Neural cell (in vitro differentiated cells): ENCODE data around the gene EVC. TPM values are rescaled to one million over a fixed set of nuclear protein-coding genes. Genes with fewer than 3 reads are reported as not detected.

ENCODE experiments used
- H2AFZ ChIP-seq: fragments of 200-600, 300-800 bp; sonication (generic), shearing (Covaris generic); 2 replicates; pipeline ENCODE4 v1.6.0; 2014; ENCODE audit warnings: low read depth, mild to moderate bottlenecking, antibody characterized with exemption, low read length, moderate library complexity
- H3F3A ChIP-seq: fragments of 200-600 bp; shearing (Covaris generic); 2 replicates; pipeline ENCODE4 v1.6.1; 2016; ENCODE audit warnings: mild to moderate bottlenecking, moderate library complexity, mixed read lengths, antibody characterized with exemption, low read length; ENCODE audit not compliant: insufficient read depth, poor library complexity, severe bottlenecking
- H3K27ac ChIP-seq: fragments of 200-600, 300-800 bp; sonication (generic), shearing (Covaris generic); 2 replicates; pipeline ENCODE4 v1.5.1; 2014; ENCODE audit warnings: mild to moderate bottlenecking, low read length, moderate library complexity
- H3K27me3 ChIP-seq: fragments of 300-800, 200-600 bp; sonication (generic), shearing (Covaris generic); 2 replicates; pipeline ENCODE4 v1.6.0; 2014; ENCODE audit warnings: mild to moderate bottlenecking, low read depth, low read length, moderate library complexity; ENCODE audit not compliant: insufficient read depth
- H3K36me3 ChIP-seq: fragments of 300-800, 200-600 bp; sonication (generic), shearing (Covaris generic); 2 replicates; pipeline ENCODE4 v1.5.1; 2014; ENCODE audit warnings: mild to moderate bottlenecking, antibody characterized with exemption, low read length, moderate library complexity; ENCODE audit not compliant: insufficient read depth
- H3K4me2 ChIP-seq: fragments of 300-800, 200-600 bp; sonication (generic), shearing (Covaris generic); 2 replicates; pipeline ENCODE4 v1.6.0; 2014; ENCODE audit warnings: mild to moderate bottlenecking, low read length
- H3K4me3 ChIP-seq: fragments of 300-800, 200-600 bp; sonication (generic), shearing (Covaris generic); 2 replicates; pipeline ENCODE4 v1.5.1; 2014; ENCODE audit warnings: mild to moderate bottlenecking, low read length, moderate library complexity
- H3K79me2 ChIP-seq: fragments of 200-600 bp; shearing (Covaris generic); replicated peaks from 2 replicates; pipeline ENCODE4 v1.6.0; 2014; ENCODE audit warnings: mild to moderate bottlenecking, low read length, moderate library complexity; ENCODE audit not compliant: insufficient read depth
- H3K9ac ChIP-seq: fragments of 300-800, 200-600 bp; sonication (generic), shearing (Covaris generic); 2 replicates; pipeline ENCODE4 v1.6.1; 2016; ENCODE audit warnings: mild to moderate bottlenecking, low read length, mixed read lengths
- H3K9me2 ChIP-seq: fragments of 200-600 bp; shearing (Covaris generic); 2 replicates; pipeline ENCODE4 v1.6.1; 2016; ENCODE audit warnings: mild to moderate bottlenecking, low read length, mixed read lengths; ENCODE audit not compliant: insufficient read depth
- H3K9me3 ChIP-seq: fragments of 200-600, 300-800 bp; sonication (generic), shearing (Covaris generic); 2 replicates; pipeline ENCODE4 v1.6.1; 2016; ENCODE audit warnings: mild to moderate bottlenecking, mixed run types, low read length, moderate library complexity, mixed read lengths
- H4K20me1 ChIP-seq: fragments of 200-600 bp; shearing (Covaris generic); 2 replicates; pipeline ENCODE4 v1.6.1; 2016; ENCODE audit warnings: mild to moderate bottlenecking, mixed run types; ENCODE audit not compliant: insufficient read depth
- CTCF ChIP-seq: fragments of 450-650 bp; IDR thresholded peaks from 2 replicates; pipeline ENCODE4 v1.5.1; 2014; ENCODE audit warnings: antibody characterized with exemption, mild to moderate bottlenecking, moderate library complexity; ENCODE audit not compliant: poor library complexity, severe bottlenecking
- EP300 ChIP-seq: fragments of 450-650 bp; conservative IDR thresholded peaks from 2 replicates; pipeline ENCODE4 v1.6.1; 2014; ENCODE audit warnings: antibody characterized with exemption, mild to moderate bottlenecking, moderate library complexity; ENCODE audit not compliant: poor library complexity, severe bottlenecking
- EZH2 ChIP-seq: fragments of 200-600, 300-800 bp; shearing (Covaris generic), sonication (generic); IDR thresholded peaks from 2 replicates; pipeline ENCODE4 v1.6.1; 2014; ENCODE audit warnings: antibody characterized with exemption, low read length, borderline replicate concordance, mild to moderate bottlenecking; ENCODE audit not compliant: insufficient read depth, poor library complexity, severe bottlenecking
- MXI1 ChIP-seq: fragments of 450-650 bp; conservative IDR thresholded peaks from 2 replicates; pipeline ENCODE4 v1.6.1; 2014; ENCODE audit warnings: antibody characterized with exemption, mild to moderate bottlenecking; ENCODE audit not compliant: poor library complexity, severe bottlenecking
- POLR2AphosphoS5 ChIP-seq: IDR thresholded peaks from 2 replicates; pipeline ENCODE4 v1.6.1; 2012
- RAD21 ChIP-seq: fragments of 450-650 bp; conservative IDR thresholded peaks from 2 replicates; pipeline ENCODE4 v1.6.1; 2014; ENCODE audit warnings: antibody characterized with exemption, mild to moderate bottlenecking, moderate library complexity
- REST ChIP-seq: IDR thresholded peaks from 2 replicates; pipeline ENCODE4 v1.6.1; 2012; ENCODE audit warnings: borderline replicate concordance
- SMC3 ChIP-seq: fragments of 450-650 bp; conservative IDR thresholded peaks from 2 replicates; pipeline ENCODE4 v1.6.1; 2014; ENCODE audit warnings: antibody characterized with exemption, mild to moderate bottlenecking, moderate library complexity; ENCODE audit not compliant: poor library complexity
- TAF1 ChIP-seq: IDR thresholded peaks from 2 replicates; pipeline ENCODE4 v1.6.1; 2012; ENCODE audit warnings: low read depth
- polyA plus RNA-seq: library from polyadenylated mRNA; depleted of rRNA; stranded (reverse); fragments of >200 nt; gene quantifications from 2 replicates; pipeline ENCODE4 v1.2.3, GENCODE V29; 2014

EVC gene
- polyA plus RNA-seq, 1 donor from 2014 or later: 0.48 TPM

GRCh38 chr4:5793514-5793913 is 82.5 kb downstream of the EVC start:
- H3K27ac ChIP-seq: no peak overlapping the region
- no peak overlapping the region for H2AFZ ChIP-seq
- H3K9ac ChIP-seq: no peak overlapping the region
- H3K4me2 ChIP-seq: no peak overlapping the region
- H3K9me3 ChIP-seq: no peaks in the 10 kb centered on the region
- TF ChIP-seq EZH2 (no peak), EP300 (no peak), TAF1 (no peak), POLR2AphosphoS5 (no peak), MXI1 (no peak), SMC3 (no peak), REST (no peak), RAD21 (no peak), CTCF (no peak)
- H3F3A ChIP-seq: no peaks in the 10 kb centered on the region
- H3K9me2 ChIP-seq: no peaks in the 10 kb centered on the region
- H3K36me3 ChIP-seq: no peaks in the 10 kb centered on the region
- H3K79me2 ChIP-seq: no peaks in the 10 kb centered on the region
- no peaks in the 10 kb centered on the region for H4K20me1 ChIP-seq
- no peak overlapping the region for H3K4me3 ChIP-seq
- H3K27me3 ChIP-seq: no peaks in the 10 kb centered on the region

GRCh38 chr4:5795580-5795979 is 84.6 kb downstream of the EVC start:
- no peaks in the 10 kb centered on the region for H3K9me3 ChIP-seq
- no peaks in the 10 kb centered on the region for H3K27me3 ChIP-seq
- no peaks in the 10 kb centered on the region for H3K9me2 ChIP-seq
- no peak overlapping the region for H3K27ac ChIP-seq
- no peaks in the 10 kb centered on the region for H3F3A ChIP-seq
- H3K4me2 ChIP-seq: no peak overlapping the region
- H3K4me3 ChIP-seq: no peak overlapping the region
- H3K9ac ChIP-seq: no peak overlapping the region
- TF ChIP-seq RAD21 (no peak), SMC3 (no peak), EP300 (no peak), TAF1 (no peak)
- H3K79me2 ChIP-seq: no peaks in the 10 kb centered on the region
- H4K20me1 ChIP-seq: no peaks in the 10 kb centered on the region
- H3K36me3 ChIP-seq: no peaks in the 10 kb centered on the region
- no peak overlapping the region for H2AFZ ChIP-seq

GRCh38 chr4:5796976-5797375 is 86.0 kb downstream of the EVC start:
- H3K36me3 ChIP-seq: no peaks in the 10 kb centered on the region
- no peak overlapping the region for H2AFZ ChIP-seq

More at GRCh38 chr4:5796976-5797375, 86.0 kb downstream of the EVC start:
- H3K79me2 ChIP-seq: no peaks in the 10 kb centered on the region
- H3K27ac ChIP-seq: no peak overlapping the region
- H3K9me2 ChIP-seq: no peaks in the 10 kb centered on the region
- no peak overlapping the region for H3K9ac ChIP-seq
- no peaks in the 10 kb centered on the region for H3K9me3 ChIP-seq
- H3K4me2 ChIP-seq: no peak overlapping the region
- no peak overlapping the region for H3K4me3 ChIP-seq
- no peaks in the 10 kb centered on the region for H3F3A ChIP-seq
- H3K27me3 ChIP-seq: no peaks in the 10 kb centered on the region
- no peak for TF ChIP-seq MXI1
- no peak for TF ChIP-seq CTCF
- no peak for TF ChIP-seq REST
- TF ChIP-seq SMC3: no peak
- no peak for TF ChIP-seq EZH2
- no peak for TF ChIP-seq POLR2AphosphoS5
- no peak for TF ChIP-seq EP300
- TF ChIP-seq TAF1: no peak
- TF ChIP-seq RAD21: no peak
- H4K20me1 ChIP-seq: no peaks in the 10 kb centered on the region
